ENCODE measurements around the gene LHFPL3. TPM values are rescaled to one million over a fixed set of nuclear protein-coding genes. Genes with fewer than 3 reads are reported as not detected.

LHFPL3 gene
- total and polyA plus RNA-seq, 9 of the 15 experiments (the other 6 are each of a cell fraction or from before 2014, with no cell fraction given): 0.21 to 0.52 TPM; not detected in 7

DNA sequence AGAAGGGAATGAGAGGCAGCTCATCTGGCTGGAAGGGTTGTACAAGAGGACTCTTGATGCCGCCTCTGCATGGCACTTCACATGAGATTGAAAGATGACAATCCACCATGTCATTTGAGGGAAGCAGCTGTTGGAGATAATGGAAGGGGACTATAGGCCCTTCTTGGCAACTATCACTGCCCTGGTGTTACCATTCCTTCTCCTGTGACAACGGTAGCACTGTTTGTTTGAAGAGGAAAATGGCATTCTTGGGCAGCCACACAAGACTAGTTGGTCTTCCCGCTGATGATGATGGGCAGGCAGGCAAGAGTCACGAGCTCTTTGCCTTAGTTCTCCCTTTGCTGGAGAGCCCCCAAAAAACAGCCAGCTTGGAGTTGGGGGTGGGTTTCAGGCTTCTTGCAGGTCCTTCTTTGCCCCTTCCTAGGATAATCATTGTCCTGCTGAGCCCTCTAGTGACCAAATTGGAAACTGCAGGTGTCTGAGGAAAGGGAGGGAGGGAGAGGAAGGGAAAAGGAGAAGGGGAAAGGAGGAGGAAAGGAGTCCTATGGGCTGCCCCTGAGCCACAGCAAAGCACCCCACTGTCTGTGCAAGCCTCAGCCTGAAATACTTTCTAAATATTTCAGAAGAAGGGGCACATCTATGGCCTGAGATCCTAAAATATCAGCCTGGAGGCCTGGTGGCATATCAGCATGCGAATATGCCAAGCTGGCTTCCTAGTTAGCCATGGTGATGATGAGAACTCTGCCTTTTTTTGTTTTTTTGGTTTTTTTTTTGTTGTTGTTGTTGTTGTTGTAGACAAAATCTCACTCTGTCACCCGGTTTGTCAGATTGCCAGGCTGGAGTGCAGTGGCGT, 520.0 kb downstream of the LHFPL3 start (continued):
- TF ChIP-seq PML (IDR thresholded peaks at IDR 0.05; ENCODE audit: low read length): no peak
- TF ChIP-seq POLR2A (conservative IDR thresholded peaks at IDR 0.05): no peak
- TF ChIP-seq KDM4B (IDR thresholded peaks at IDR 0.05; ENCODE audit: borderline replicate concordance in 2 of 2, low read depth in 1 of 2): no peak
- TF ChIP-seq KLF10 (CRISPR knock-in tag; IDR thresholded peaks at IDR 0.05): no peak
- TF ChIP-seq ATF1 (CRISPR knock-in tag; IDR thresholded peaks at IDR 0.05): no peak
- no peak for TF ChIP-seq ATF1 (tag; IDR thresholded peaks at IDR 0.05)
- no peak for TF ChIP-seq ERF (CRISPR knock-in tag; IDR thresholded peaks at IDR 0.05)
- TF ChIP-seq, protein P1, sequence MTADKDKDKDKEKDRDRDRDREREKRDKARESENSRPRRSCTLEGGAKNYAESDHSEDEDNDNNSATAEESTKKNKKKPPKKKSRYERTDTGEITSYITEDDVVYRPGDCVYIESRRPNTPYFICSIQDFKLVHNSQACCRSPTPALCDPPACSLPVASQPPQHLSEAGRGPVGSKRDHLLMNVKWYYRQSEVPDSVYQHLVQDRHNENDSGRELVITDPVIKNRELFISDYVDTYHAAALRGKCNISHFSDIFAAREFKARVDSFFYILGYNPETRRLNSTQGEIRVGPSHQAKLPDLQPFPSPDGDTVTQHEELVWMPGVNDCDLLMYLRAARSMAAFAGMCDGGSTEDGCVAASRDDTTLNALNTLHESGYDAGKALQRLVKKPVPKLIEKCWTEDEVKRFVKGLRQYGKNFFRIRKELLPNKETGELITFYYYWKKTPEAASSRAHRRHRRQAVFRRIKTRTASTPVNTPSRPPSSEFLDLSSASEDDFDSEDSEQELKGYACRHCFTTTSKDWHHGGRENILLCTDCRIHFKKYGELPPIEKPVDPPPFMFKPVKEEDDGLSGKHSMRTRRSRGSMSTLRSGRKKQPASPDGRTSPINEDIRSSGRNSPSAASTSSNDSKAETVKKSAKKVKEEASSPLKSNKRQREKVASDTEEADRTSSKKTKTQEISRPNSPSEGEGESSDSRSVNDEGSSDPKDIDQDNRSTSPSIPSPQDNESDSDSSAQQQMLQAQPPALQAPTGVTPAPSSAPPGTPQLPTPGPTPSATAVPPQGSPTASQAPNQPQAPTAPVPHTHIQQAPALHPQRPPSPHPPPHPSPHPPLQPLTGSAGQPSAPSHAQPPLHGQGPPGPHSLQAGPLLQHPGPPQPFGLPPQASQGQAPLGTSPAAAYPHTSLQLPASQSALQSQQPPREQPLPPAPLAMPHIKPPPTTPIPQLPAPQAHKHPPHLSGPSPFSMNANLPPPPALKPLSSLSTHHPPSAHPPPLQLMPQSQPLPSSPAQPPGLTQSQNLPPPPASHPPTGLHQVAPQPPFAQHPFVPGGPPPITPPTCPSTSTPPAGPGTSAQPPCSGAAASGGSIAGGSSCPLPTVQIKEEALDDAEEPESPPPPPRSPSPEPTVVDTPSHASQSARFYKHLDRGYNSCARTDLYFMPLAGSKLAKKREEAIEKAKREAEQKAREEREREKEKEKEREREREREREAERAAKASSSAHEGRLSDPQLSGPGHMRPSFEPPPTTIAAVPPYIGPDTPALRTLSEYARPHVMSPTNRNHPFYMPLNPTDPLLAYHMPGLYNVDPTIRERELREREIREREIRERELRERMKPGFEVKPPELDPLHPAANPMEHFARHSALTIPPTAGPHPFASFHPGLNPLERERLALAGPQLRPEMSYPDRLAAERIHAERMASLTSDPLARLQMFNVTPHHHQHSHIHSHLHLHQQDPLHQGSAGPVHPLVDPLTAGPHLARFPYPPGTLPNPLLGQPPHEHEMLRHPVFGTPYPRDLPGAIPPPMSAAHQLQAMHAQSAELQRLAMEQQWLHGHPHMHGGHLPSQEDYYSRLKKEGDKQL (CRISPR knock-in tag; IDR thresholded peaks at IDR 0.05; ENCODE audit: borderline replicate concordance): no peak

All from K562 (cell line).